H1 (cell line): ENCODE results near the gene WDR38. TPM values are rescaled to one million over a fixed set of nuclear protein-coding genes. Genes with fewer than 3 reads are reported as not detected.

Experiments
- CTCF ChIA-PET: fragments of 300-600 bp; sonication (Branson Sonifier 250); formaldehyde crosslinking; loops from one replicate; lab custom pipeline; 2021; ENCODE audit not compliant: partially characterized antibody; lab: Charles Lee
- POLR2A ChIA-PET: fragments of 300-600 bp; sonication (Branson Sonifier 250); formaldehyde crosslinking; loops from one replicate; lab custom pipeline; 2021; ENCODE audit warnings: inconsistent platforms; ENCODE audit not compliant: partially characterized antibody; lab: Charles Lee
- DNase-seq, 2 experiments: peaks; one replicate each; pipeline versions ENCODE4 v3.0.0 to v3.0.0-alpha.2; 2010 to 2022; ENCODE audit warnings: low spot score in 2 of 2, low read depth in 1 of 2, mixed read lengths in 1 of 2
- FAIRE-seq: peaks from 2 replicates; lab custom pipeline; 2011; peaks lifted over from hg19 to GRCh38; lab: Jason Lieb, UNC
- H2AFZ ChIP-seq: 2 replicates; pipeline ENCODE4 v1.8.1; 2012; ENCODE audit warnings: low read length, inconsistent platforms
- H2AK5ac ChIP-seq: 2 replicates; pipeline ENCODE4 v1.6.1; 2013; ENCODE audit warnings: low read depth, low read length
- H2BK120ac ChIP-seq: replicated peaks from 2 replicates; pipeline ENCODE3; 2013; ENCODE audit warnings: low read depth, low read length, inconsistent platforms
- H2BK12ac ChIP-seq: 2 replicates; pipeline ENCODE4 v1.6.1; 2013; ENCODE audit warnings: low read depth, low read length
- H2BK15ac ChIP-seq: 2 replicates; pipeline ENCODE4 v1.6.1; 2013; ENCODE audit warnings: low read length
- H2BK20ac ChIP-seq: 2 replicates; pipeline ENCODE4 v1.6.1; 2013; ENCODE audit warnings: low read length
- H2BK5ac ChIP-seq: 2 replicates; pipeline ENCODE4 v1.6.1; 2013; ENCODE audit warnings: low read depth, low read length
- H3K14ac ChIP-seq: 2 replicates; pipeline ENCODE4 v1.6.1; 2013; ENCODE audit warnings: inconsistent platforms; ENCODE audit not compliant: insufficient read length
- H3K18ac ChIP-seq: 2 replicates; pipeline ENCODE4 v1.6.1; 2013; ENCODE audit warnings: low read length; ENCODE audit errors: extremely low read depth
- H3K23ac ChIP-seq: 2 replicates; pipeline ENCODE4 v1.6.1; 2013; ENCODE audit warnings: inconsistent platforms; ENCODE audit not compliant: insufficient read length
- H3K23me2 ChIP-seq: 2 replicates; pipeline ENCODE4 v1.6.1; 2013; ENCODE audit warnings: low read depth, low read length
- H3K27ac ChIP-seq: 2 replicates; pipeline ENCODE4 v1.6.1; 2011; ENCODE audit warnings: low read depth, low read length, inconsistent platforms
- H3K27me3 ChIP-seq, 4 experiments: replicated peaks in 1 of 4; 1 replicate in 1 of 4; 2 replicates in 3 of 4; pipeline versions ENCODE4 v1.6.1 to v1.8.1; 2011 to 2013; ENCODE audit warnings: low read length in 3 of 4, mild to moderate bottlenecking in 3 of 4, inconsistent platforms in 2 of 4, mixed read lengths in 2 of 4, moderate library complexity in 1 of 4; ENCODE audit not compliant: control insufficient read depth in 3 of 4, insufficient read depth in 3 of 4; ENCODE audit errors: extremely low read depth in 1 of 4
- H3K36me3 ChIP-seq, 4 experiments: 2 replicates each; pipeline versions ENCODE4 v1.6.1 to v1.8.1; 2011 to 2013; ENCODE audit warnings: mild to moderate bottlenecking in 4 of 4, low read length in 3 of 4, moderate library complexity in 2 of 4, control low read depth in 1 of 4, inconsistent platforms in 1 of 4; ENCODE audit not compliant: insufficient read depth in 4 of 4, control insufficient read depth in 2 of 4
- H3K4ac ChIP-seq: replicated peaks from 2 replicates; pipeline ENCODE3; 2013; ENCODE audit warnings: low read length, low read depth, mixed read lengths, inconsistent platforms; ENCODE audit not compliant: insufficient read length
- H3K4me1 ChIP-seq, 4 experiments: replicated peaks in 1 of 4; 1 replicate in 1 of 4; 2 replicates in 3 of 4; pipeline versions ENCODE4 v1.6.1 to v1.8.1; 2011 to 2013; ENCODE audit warnings: low read length in 3 of 4, inconsistent platforms in 2 of 4, mixed read lengths in 1 of 4; ENCODE audit not compliant: insufficient read depth in 4 of 4, control insufficient read depth in 3 of 4
- H3K4me2 ChIP-seq, 2 experiments: 2 replicates each; pipeline versions ENCODE4 v1.6.1 to v1.8.1; 2011 to 2013; ENCODE audit warnings: low read depth in 2 of 2, low read length in 2 of 2, control low read depth in 1 of 2, inconsistent platforms in 1 of 2, mild to moderate bottlenecking in 1 of 2; ENCODE audit not compliant: insufficient read depth in 1 of 2
- H3K4me3 ChIP-seq, 4 experiments: fragments of 200-600, 300-600 bp in 1 of 4; sonication (generic), shearing (Covaris generic), sonication (Bioruptor Twin) in 1 of 4; 2 replicates each; pipeline versions ENCODE4 v1.5.1 to v1.8.1; 2011 to 2016; ENCODE audit warnings: low read length in 4 of 4, low read depth in 3 of 4, control low read depth in 2 of 4, inconsistent platforms in 2 of 4, mild to moderate bottlenecking in 2 of 4, mixed read lengths in 1 of 4, moderate library complexity in 1 of 4; ENCODE audit not compliant: insufficient read depth in 2 of 4; ENCODE audit errors: extremely low read depth in 1 of 4
- H3K56ac ChIP-seq: replicated peaks from 2 replicates; pipeline ENCODE3; 2013; ENCODE audit warnings: low read depth, mild to moderate bottlenecking, mixed read lengths, low read length, inconsistent platforms; ENCODE audit not compliant: insufficient read length
- H3K79me1 ChIP-seq: 2 replicates; pipeline ENCODE4 v1.6.1; 2013; ENCODE audit warnings: low read depth, low read length, control low read depth
- H3K79me2 ChIP-seq, 2 experiments: 2 replicates each; pipeline versions ENCODE4 v1.6.1 to v1.8.1; 2012 to 2013; ENCODE audit warnings: low read length in 2 of 2, mild to moderate bottlenecking in 2 of 2, inconsistent platforms in 1 of 2; ENCODE audit not compliant: insufficient read depth in 2 of 2, control insufficient read depth in 1 of 2
- H3K9ac ChIP-seq, 4 experiments: replicated peaks in 1 of 4; 1 replicate in 1 of 4; 2 replicates in 3 of 4; pipeline versions ENCODE4 v1.6.1 to v1.8.1; 2011 to 2013; ENCODE audit warnings: low read depth in 3 of 4, low read length in 3 of 4, control low read depth in 2 of 4, mild to moderate bottlenecking in 2 of 4, moderate library complexity in 2 of 4, inconsistent platforms in 1 of 4; ENCODE audit errors: extremely low read depth in 1 of 4
- H3K9me3 ChIP-seq, 2 experiments: 2 replicates each; pipeline versions ENCODE4 v1.6.1 to v1.8.1; 2012 to 2013; ENCODE audit warnings: mild to moderate bottlenecking in 2 of 2, moderate library complexity in 2 of 2, control low read depth in 1 of 2, inconsistent platforms in 1 of 2, low read depth in 1 of 2, low read length in 1 of 2, mixed read lengths in 1 of 2; ENCODE audit not compliant: insufficient read depth in 2 of 2
- H4K20me1 ChIP-seq, 2 experiments: replicated peaks in 1 of 2; 2 replicates each; pipeline versions ENCODE3 to v1.8.1; 2011 to 2013; ENCODE audit warnings: inconsistent platforms in 2 of 2, low read length in 2 of 2, mild to moderate bottlenecking in 1 of 2; ENCODE audit not compliant: insufficient read depth in 2 of 2, control insufficient read depth in 1 of 2
- H4K5ac ChIP-seq: 2 replicates; pipeline ENCODE4 v1.6.1; 2013; ENCODE audit warnings: low read length, low read depth, mixed read lengths, inconsistent platforms; ENCODE audit not compliant: insufficient read length
- H4K8ac ChIP-seq: 2 replicates; pipeline ENCODE4 v1.8.0; 2013; ENCODE audit warnings: mild to moderate bottlenecking, moderate library complexity, low read length, inconsistent platforms; ENCODE audit not compliant: insufficient read depth; ENCODE audit errors: extremely low read depth
- H4K91ac ChIP-seq: replicated peaks from 2 replicates; pipeline ENCODE3; 2013; ENCODE audit warnings: low read length, mixed read lengths, inconsistent platforms; ENCODE audit not compliant: insufficient read length
- CEBPB ChIP-seq: IDR thresholded peaks from 2 replicates; pipeline ENCODE4 v1.6.1; 2012; ENCODE audit warnings: low read depth, low read length
- CREB1 ChIP-seq: IDR thresholded peaks from 2 replicates; pipeline ENCODE4 v1.6.1; 2012; ENCODE audit warnings: inconsistent platforms
- EP300 ChIP-seq, 2 experiments: IDR thresholded peaks; 1 replicate in 1 of 2; 2 replicates in 1 of 2; pipeline ENCODE4 v1.6.1; 2011 to 2012; ENCODE audit warnings: low read depth in 2 of 2, low read length in 2 of 2, mild to moderate bottlenecking in 2 of 2, borderline replicate concordance in 1 of 2, inconsistent platforms in 1 of 2, moderate library complexity in 1 of 2
- GTF2F1 ChIP-seq: IDR thresholded peaks from 2 replicates; pipeline ENCODE4 v1.6.1; 2012; ENCODE audit warnings: low read depth, low read length, improper control_type of control experiment, borderline replicate concordance
- HDAC2 ChIP-seq, 2 experiments: fragments of 300-600 bp in 1 of 2; sonication (generic) in 1 of 2; IDR thresholded peaks; 2 replicates each; pipeline ENCODE4 v1.6.1; 2011 to 2012; ENCODE audit warnings: low read depth in 2 of 2, low read length in 2 of 2, mild to moderate bottlenecking in 2 of 2, moderate library complexity in 2 of 2, borderline replicate concordance in 1 of 2, inconsistent platforms in 1 of 2
- MAFK ChIP-seq: IDR thresholded peaks from 2 replicates; pipeline ENCODE4 v1.6.1; 2012; ENCODE audit warnings: low read depth, mild to moderate bottlenecking, improper control_type of control experiment, low read length
- POLR2A ChIP-seq, 2 experiments: IDR thresholded peaks; 1 replicate in 1 of 2; 2 replicates in 1 of 2; pipeline ENCODE4 v1.6.1; 2011; ENCODE audit warnings: low read depth in 2 of 2, low read length in 2 of 2, mild to moderate bottlenecking in 2 of 2; ENCODE audit errors: control extremely low read depth in 1 of 2
- SIRT6 ChIP-seq: IDR thresholded peaks from one replicate; pipeline ENCODE4 v1.7.1; 2012; ENCODE audit warnings: low read length, inconsistent platforms
- SIX5 ChIP-seq: IDR thresholded peaks from 2 replicates; pipeline ENCODE4 v1.6.1; 2011; ENCODE audit warnings: mild to moderate bottlenecking, low read depth, low read length
- SRF ChIP-seq: IDR thresholded peaks from 2 replicates; pipeline ENCODE4 v1.6.1; 2011; ENCODE audit warnings: mild to moderate bottlenecking, low read depth, low read length, moderate library complexity
- YY1 ChIP-seq: IDR thresholded peaks from 2 replicates; pipeline ENCODE4 v1.6.1; 2011; ENCODE audit warnings: low read depth, mild to moderate bottlenecking, low read length
- whole genome bisulfite sequencing, 2 experiments: shearing (Covaris generic) in 1 of 2; methylation state at CpG; one replicate each; pipeline versions ENCODE4 v1.1.6 to v1.1.7; 2013 to 2015; ENCODE audit warnings: low lambda C conversion rate in 2 of 2, mixed read lengths in 2 of 2, inconsistent platforms in 1 of 2, low coverage in 1 of 2, missing lambda C conversion rate in 1 of 2; ENCODE audit not compliant: insufficient replicate concordance in 2 of 2, insufficient coverage in 1 of 2, insufficient read length in 1 of 2; ENCODE audit errors: extremely low coverage in 1 of 2, missing lambda C conversion rate in 1 of 2; 5-methylcytosine and 5-hydroxymethylcytosine counted together
- polyA plus RNA-seq, 7 experiments: library from polyadenylated mRNA; depleted of rRNA in 3 of 7; stranded (reverse) in 5 of 7; unstranded in 2 of 7; fragments of >200 nt in 5 of 7; fragments of 200-250 nt in 2 of 7; gene quantifications; 1 replicate in 5 of 7; 2 replicates in 1 of 7; 4 replicates in 1 of 7; pipeline versions ENCODE4 v1.2.1 to v1.2.3, GENCODE V29; 2011 to 2013; ENCODE audit warnings: missing spikeins in 2 of 7, mixed read lengths in 2 of 7
- total RNA-seq: library from RNA; stranded (reverse); fragmentation: NEBNext Ultra II Directional; extraction: Animal tissue kit (Norgen Biotek cat#: 25700); gene quantifications from 2 replicates; pipeline ENCODE4 v1.2.1, GENCODE V29; 2021
- TF ChIP-seq, protein P1 (sequence below): IDR thresholded peaks from 2 replicates; pipeline ENCODE4 v1.6.1; 2011; ENCODE audit warnings: low read length, improper control_type of control experiment

Gene WDR38
- total and polyA plus RNA-seq, 2 of the 8 experiments (the other 6 are each of a cell fraction or from before 2014, with no cell fraction given) = not detected

- POLR2A ChIA-PET = interaction anchor here (25.5 to 31.1 kb wide), 2 partner anchors 4 to 12 kb away, joined by 573 read pairs; partner anchors contain the start of genes ARPC5L, RPL35 and WDR38
- no peak for FAIRE-seq
These were observed 22.2 kb downstream of the WDR38 start for GRCh38 chr9:124875501-124875900.

More at GRCh38 chr9:124875501-124875900, 22.2 kb downstream of the WDR38 start:
- Histone ChIP-seq H3K4me3 (no peak overlapping the region), H3K9me3 (peaks cover 0 to 3% of the 10 kb centered on the region in 2 experiments; a peak in 1 of 4 replicates), H3K79me1 (peaks cover 11% of the 10 kb centered on the region; the same call in 1 of the 2 replicates), H4K91ac (no peak overlapping the region), H2BK5ac (peak overlapping the region; percentile 16; the same call in 1 of the 2 replicates), H3K56ac (no peak overlapping the region), H3K4me2 (no peak overlapping the region), H3K4ac (no peak overlapping the region), H3K18ac (no peak overlapping the region), H3K23ac (no peak overlapping the region), H2BK15ac (no peak overlapping the region), H2BK20ac (no peak overlapping the region), H3K9ac (no peak overlapping the region), H3K27me3 (no peaks in the 10 kb centered on the region), H2BK12ac (no peak overlapping the region), H4K20me1 (peaks cover 19 to 32% of the 10 kb centered on the region in 2 experiments), H3K23me2 (peaks cover 4% of the 10 kb centered on the region; the same call in 1 of the 2 replicates), H3K79me2 (peaks cover 15 to 37% of the 10 kb centered on the region in 2 experiments), H3K27ac (no peak overlapping the region), H2AK5ac (no peak overlapping the region), H3K4me1 (peaks cover 2 to 11% (median 6%) of the 10 kb centered on the region in 4 experiments), H2BK120ac (no peak overlapping the region), H4K8ac (no peak overlapping the region), H4K5ac (no peak overlapping the region), H2AFZ (no peak overlapping the region), H3K36me3 (peaks cover 12 to 57% (median 28%) of the 10 kb centered on the region in 4 experiments), H3K14ac (no peak overlapping the region)
- 96% methylated on average over 4 of the region's 6 CpGs; no CpG with 5 or more reads in 1 of the 2 experiments for WGBS, 2 experiments
- CTCF ChIA-PET = interaction anchor here (0.9 to 1.5 kb wide), 2 partner anchors 8 to 19 kb away, joined by 3 to 5 read pairs; no protein-coding TSS in a partner anchor
- TF ChIP-seq CEBPB (no peak), GTF2F1 (no peak), SIRT6 (no peak), YY1 (no peak), CREB1 (no peak), POLR2A (IDR thresholded peaks at IDR 0.05; ENCODE audit: control extremely low read depth in 1 of 2, low read depth in 2 of 2, low read length in 2 of 2) (no peak), MAFK (no peak), SIX5 (no peak), EP300 (IDR thresholded peaks at IDR 0.05; ENCODE audit: borderline replicate concordance in 1 of 2, low read depth in 2 of 2, low read length in 2 of 2) (no peak), SRF (no peak), HDAC2 (IDR thresholded peaks at IDR 0.05; ENCODE audit: borderline replicate concordance in 1 of 2, low read depth in 2 of 2, low read length in 2 of 2) (no peak)
- TF ChIP-seq, protein P1, sequence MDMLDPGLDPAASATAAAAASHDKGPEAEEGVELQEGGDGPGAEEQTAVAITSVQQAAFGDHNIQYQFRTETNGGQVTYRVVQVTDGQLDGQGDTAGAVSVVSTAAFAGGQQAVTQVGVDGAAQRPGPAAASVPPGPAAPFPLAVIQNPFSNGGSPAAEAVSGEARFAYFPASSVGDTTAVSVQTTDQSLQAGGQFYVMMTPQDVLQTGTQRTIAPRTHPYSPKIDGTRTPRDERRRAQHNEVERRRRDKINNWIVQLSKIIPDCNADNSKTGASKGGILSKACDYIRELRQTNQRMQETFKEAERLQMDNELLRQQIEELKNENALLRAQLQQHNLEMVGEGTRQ = no peak
- no peak for DNase-seq
